HG02840 (cell line): ENCODE data around the gene RXFP3.

Experiments
- ATAC-seq: cut with Tn5 transposase; IDR thresholded peaks from one replicate; pipeline ENCODE4 v1.9.1; 2021; ENCODE audit warnings: mild to moderate bottlenecking, moderate library complexity, moderate number of reproducible peaks; ENCODE audit not compliant: unreplicated experiment, low FRiP score

Gene RXFP3

GRCh38 chr5:33976307-33976706, 40.1 kb downstream of the RXFP3 start:
- no peak for ATAC-seq

- ATAC-seq = no peak
Observed at GRCh38 chr5:33978306-33978705, 42.1 kb downstream of the RXFP3 start.

GRCh38 chr5:33980030-33980429, 43.8 kb downstream of the RXFP3 start:
- no peak for ATAC-seq

- ATAC-seq = no peak
Observed at GRCh38 chr5:33981408-33982162, 45.4 kb downstream of the RXFP3 start.

- ATAC-seq = no peak
Observed at GRCh38 chr5:33984178-33984577, 48.0 kb downstream of the RXFP3 start.

- no peak for ATAC-seq
Observed at GRCh38 chr5:33984671-33985124, 48.5 kb downstream of the RXFP3 start, which contains the start of gene SLC45A2. TSS of gene SLC45A2 (minus strand) at chr5:33984693. CDS start at chr5:33984583, 110 bp downstream.

- ATAC-seq = no peak
Observed at GRCh38 chr5:33985447-33985846, 49.3 kb downstream of the RXFP3 start.
